Pancreas (tissue), 10 donors: ENCODE measurements around the gene TMIE. TPM values are rescaled to one million over a fixed set of nuclear protein-coding genes. Genes with fewer than 3 reads are reported as not detected.

Source experiments
- ATAC-seq, 4 donors: fragments of 200-7000 bp; cut with Tn5 transposase; one replicate each; pipeline versions ENCODE4 v1.8.0 to v1.9.1; 2020; ENCODE audit warnings: mild to moderate bottlenecking in 4 of 4, moderate library complexity in 4 of 4
- DNase-seq, 6 donors: peaks; one replicate each; pipeline ENCODE4 v3.0.0-alpha.2; 2020
- FAIRE-seq: peaks from 2 replicates; lab custom pipeline; 2012; peaks lifted over from hg19 to GRCh38; lab: Jason Lieb, UNC
- H3K27ac ChIP-seq, 4 donors: fragments of 200-600 bp; sonication (generic); 1 replicate in 3 of 4; 2 replicates in 1 of 4; pipeline versions ENCODE4 v1.5.0 to v1.8.0; 2020
- H3K27me3 ChIP-seq, 4 donors: fragments of 200-600 bp; one replicate each; pipeline ENCODE4 v1.8.0; 2021
- H3K36me3 ChIP-seq, 3 donors: fragments of 200-600 bp; sonication (generic) in 1 of 3; one replicate each; pipeline versions ENCODE4 v1.5.0 to v1.8.0; 2020 to 2021
- H3K4me1 ChIP-seq, 3 donors: fragments of 200-600 bp; one replicate each; pipeline ENCODE4 v1.8.0; 2021
- H3K4me3 ChIP-seq, 4 donors: fragments of 200-600 bp; sonication (generic) in 2 of 4; one replicate each; pipeline versions ENCODE4 v1.5.0 to v1.8.0; 2020 to 2021
- H3K9me3 ChIP-seq, 4 donors: fragments of 200-600 bp; one replicate each; pipeline ENCODE4 v1.8.0; 2021
- CTCF ChIP-seq, 4 donors: fragments of 200-600 bp; sonication (generic) in 3 of 4; IDR thresholded peaks; one replicate each; pipeline versions ENCODE4 v1.5.0 to v1.8.0; 2021; ENCODE audit warnings: antibody characterized with exemption in 4 of 4
- WGBS, 2 donors: extraction: QIAGEN DNeasy Blood & Tissue Kit; methylation state at CpG; one replicate each; pipeline ENCODE4 v1.1.7; 2013; 5-methylcytosine and 5-hydroxymethylcytosine counted together
- intact Hi-C, 3 donors: fragments of 100-400 bp; cut with DNase I; formaldehyde crosslinking; loops; one replicate each; pipeline versions ENCODE4 v1.11.1 to v1.14.2; 2022
- polyA plus RNA-seq, 2 donors: library from polyadenylated mRNA; stranded (reverse); fragments of 200-250 nt; gene quantifications; one replicate each; pipeline ENCODE4 v1.2.3, GENCODE V29; 2013
- total RNA-seq, 6 donors: library from RNA; stranded (reverse); fragmentation: NEBNext Ultra II Directional in 4 of 6; extraction: Animal tissue kit (Norgen Biotek cat#: 25700) in 4 of 6; gene quantifications; one replicate each; pipeline versions ENCODE4 v1.2.1 to v1.2.4, GENCODE V29; 2021 to 2023
- donor health status: healthy with polysubstance abuse.
- donor health status: DM: no; HTN: no; CAD: no; lungs with moderate emphysema.
- donor health status: DM: no; HTN: no; CAD: no.
- donor health status: control.
- donor health status: control.
- donor health status: Bipolar disorder and iron deficiency.
- donor health status: DM: yes; HTN: yes; CAD: no.
- donor health status: DM: no; HTN: no; CAD: no.
- donor health status: DM: no; HTN: no; CAD: no.
- donor health status: DM: yes; HTN: yes; CAD: no.

Gene TMIE
- total and polyA plus RNA-seq, 8 donors, result 0.08 to 0.52 (median 0.14) TPM; not detected in 1

DNA sequence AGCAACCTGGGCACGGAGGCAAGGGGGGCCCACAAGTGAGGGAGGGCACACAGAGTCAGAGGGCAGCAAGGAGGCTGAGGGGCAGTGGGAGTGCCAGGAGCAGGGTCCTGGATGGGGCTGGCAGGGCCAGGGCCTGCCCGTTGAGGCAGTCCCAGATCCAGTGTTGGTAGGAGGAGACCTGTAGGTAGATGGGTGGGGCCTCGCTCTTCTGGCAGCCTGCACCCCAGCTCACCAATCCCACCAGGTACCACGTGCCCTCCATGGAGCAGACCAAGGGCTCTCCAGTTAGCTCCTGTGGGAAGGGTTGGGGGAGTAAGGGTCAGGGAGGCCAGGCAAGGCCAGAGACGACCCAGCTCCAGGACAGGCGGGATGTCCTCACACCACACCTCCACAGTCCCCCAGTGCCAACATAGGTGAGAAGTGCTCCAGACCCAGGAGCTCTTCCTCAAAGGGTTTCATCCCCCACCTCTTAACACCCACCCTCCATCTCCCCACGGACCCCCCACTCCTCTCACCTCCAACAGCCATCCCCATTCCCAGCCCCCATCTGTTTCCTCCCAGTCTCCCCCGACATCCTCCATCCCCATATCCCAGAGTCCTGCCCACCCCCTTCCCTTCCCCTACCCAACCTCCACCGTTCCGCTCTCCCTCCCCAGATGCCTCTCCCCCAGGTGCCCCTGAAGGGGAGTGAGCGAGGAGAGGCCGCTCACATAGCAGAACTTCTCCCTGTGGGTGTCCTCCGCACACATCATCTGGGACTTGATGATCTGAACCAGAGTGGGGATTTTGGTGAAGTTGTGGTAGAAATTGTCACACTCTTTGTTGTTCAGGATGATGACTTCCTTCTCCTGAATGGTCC lies 11.2 kb downstream of the TMIE start:
- no peak for ATAC-seq
- intact Hi-C loops, result no loop called here
- Histone ChIP-seq H3K9me3 (no peaks in the 10 kb centered on the region), H3K27ac (no peak overlapping the region), H3K36me3 (no peaks in the 10 kb centered on the region), H3K4me3 (no peak overlapping the region), H3K27me3 (no peaks in the 10 kb centered on the region), H3K4me1 (no peaks in the 10 kb centered on the region)
- DNase-seq, result peak in 2 of 6 donors; percentile 1 to 46
- FAIRE-seq, result no peak
- 81 to 82% methylated on average over 13 of the region's 13 CpGs for whole genome bisulfite sequencing, 2 donors
- TF ChIP-seq CTCF (IDR thresholded peaks at IDR 0.05), result no peak

DNA sequence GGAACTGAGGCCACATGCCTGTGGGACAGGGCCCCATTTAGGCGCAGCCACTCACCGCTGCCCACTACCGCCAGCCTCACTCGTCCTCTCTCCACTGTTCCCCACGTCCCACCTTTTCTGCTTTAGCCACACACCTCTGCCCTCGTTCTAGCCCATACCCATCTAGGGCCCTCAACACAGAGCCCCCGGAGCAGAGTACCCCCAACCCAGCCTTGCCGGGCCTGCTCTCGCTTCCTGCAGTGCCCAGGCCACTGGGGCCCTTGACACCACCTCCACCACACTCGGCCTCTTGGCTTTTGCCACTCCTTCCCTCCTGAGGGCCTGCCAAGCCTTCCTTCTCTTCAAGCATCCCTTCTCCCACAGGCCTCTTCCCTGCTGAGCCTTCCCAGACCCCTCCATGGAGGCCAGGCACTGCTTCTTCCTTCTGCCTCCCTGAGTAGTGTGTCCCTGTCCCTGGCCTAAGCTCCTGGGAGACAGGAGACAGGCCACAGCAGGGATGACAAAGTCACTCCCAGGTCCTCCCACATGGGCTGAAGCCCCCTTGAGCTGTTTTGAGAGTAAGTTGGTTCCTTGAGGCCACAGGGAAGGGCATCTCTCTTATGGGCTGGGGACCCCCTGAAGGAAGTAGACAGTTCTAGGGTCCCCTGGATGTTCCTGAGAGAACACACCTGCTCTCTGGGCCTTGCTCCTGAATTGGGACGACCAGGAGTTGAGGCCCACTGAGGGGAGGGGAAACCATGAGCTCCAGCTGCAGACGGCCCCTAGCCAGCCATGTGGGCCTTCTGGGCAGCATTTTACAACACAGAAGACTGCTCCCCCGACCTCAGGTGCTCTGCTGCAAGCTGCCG lies 12.1 kb downstream of the TMIE start:
- WGBS, 2 donors, result 72 to 77% methylated on average over 14 of the region's 14 CpGs
- DNase-seq (peak in 2 of 6 donors; percentile 5 to 43), FAIRE-seq (no peak), ATAC-seq (no peak)
- no peak overlapping the region for H3K4me3 ChIP-seq
- no peaks in the 10 kb centered on the region for H3K36me3 ChIP-seq
- TF ChIP-seq CTCF (IDR thresholded peaks at IDR 0.05), result no peak
- H3K27ac ChIP-seq, result no peak overlapping the region
- intact Hi-C loops, result no loop called here
- no peaks in the 10 kb centered on the region for H3K9me3 ChIP-seq
- no peaks in the 10 kb centered on the region for H3K27me3 ChIP-seq
- H3K4me1 ChIP-seq, result no peaks in the 10 kb centered on the region

DNA sequence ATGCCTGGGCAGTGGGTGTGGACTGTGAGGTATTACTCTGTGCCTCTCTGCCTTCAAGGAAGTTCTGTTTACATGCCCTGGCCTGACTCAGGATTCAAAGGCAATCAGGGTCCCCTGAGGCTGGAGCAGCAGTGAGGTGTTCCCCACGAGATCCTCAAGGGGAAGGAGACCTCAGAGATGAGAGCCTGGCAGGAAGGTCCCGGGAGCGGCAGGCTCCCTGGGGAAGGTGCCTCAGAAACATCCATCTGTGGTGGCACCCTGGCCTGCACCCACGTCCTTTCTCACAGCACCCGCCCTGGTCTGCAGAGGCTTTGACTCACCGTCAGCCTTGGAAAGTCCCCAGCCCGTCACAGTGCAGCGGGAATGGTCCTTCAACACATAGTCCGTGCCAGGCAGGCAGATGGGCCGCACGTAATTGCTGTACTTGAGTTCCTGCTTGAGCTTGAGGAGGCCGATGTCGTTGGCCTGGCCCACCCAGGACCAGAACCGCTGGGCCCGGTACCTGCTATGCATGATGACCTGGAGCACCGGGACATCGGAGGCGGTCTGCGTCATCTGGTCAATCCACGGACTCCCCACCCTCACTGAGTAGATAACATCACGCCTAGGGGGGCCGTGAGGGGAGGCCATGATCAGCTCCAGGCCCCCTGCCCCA lies 12.8 kb downstream of the TMIE start:
- no peak for FAIRE-seq
- no peak overlapping the region for H3K4me3 ChIP-seq
- H3K36me3 ChIP-seq, result no peaks in the 10 kb centered on the region
- no peaks in the 10 kb centered on the region for H3K27me3 ChIP-seq
- peak in 3 of 4 donors; percentile 26 to 56 (median 52) for ATAC-seq
- H3K27ac ChIP-seq, result no peak overlapping the region
- peak in 1 of 6 donors; percentile 51 for DNase-seq
- no peak for TF ChIP-seq CTCF (IDR thresholded peaks at IDR 0.05)
- no peaks in the 10 kb centered on the region for H3K4me1 ChIP-seq
- H3K9me3 ChIP-seq, result no peaks in the 10 kb centered on the region
- intact Hi-C loops, result no loop called here
- 82 to 92% methylated on average over 22 of the region's 22 CpGs for WGBS, 2 donors

DNA sequence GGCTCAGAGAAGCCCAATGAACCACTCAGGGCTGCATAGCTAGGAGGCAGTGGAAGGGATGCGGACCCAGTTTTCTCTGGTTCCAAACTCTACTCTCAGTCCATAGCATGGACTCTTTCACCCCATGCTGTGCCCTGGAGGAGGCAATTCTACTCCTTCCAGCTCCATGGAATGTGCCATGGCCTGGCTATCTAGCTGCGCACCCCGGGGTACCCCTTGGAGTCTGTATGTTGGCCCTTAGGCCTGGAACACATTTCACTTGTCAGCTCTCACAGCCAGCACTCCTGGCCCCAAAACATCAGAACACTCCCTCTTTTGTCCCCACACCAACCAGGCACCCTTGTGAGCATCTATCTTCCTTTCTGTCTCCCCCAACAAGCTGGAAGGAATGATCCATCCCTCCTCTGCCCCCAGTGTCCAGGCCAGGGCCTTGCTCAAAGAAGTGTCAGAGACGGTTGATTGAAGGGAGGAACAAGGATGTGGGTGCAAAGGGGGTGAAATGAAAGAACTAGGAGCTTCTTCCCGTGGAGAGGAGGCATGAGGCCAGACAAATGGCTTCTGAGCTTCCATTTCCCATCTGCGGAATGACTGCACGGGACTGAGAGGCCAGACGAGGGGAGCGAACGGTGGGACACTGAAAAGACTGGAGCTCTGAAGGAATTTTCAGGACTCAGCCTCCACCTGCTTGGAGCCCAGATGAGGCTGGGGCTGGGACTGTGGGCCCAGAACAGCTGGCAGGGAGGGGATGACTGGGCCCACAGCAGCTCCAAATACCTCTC lies 13.7 kb downstream of the TMIE start:
- intact Hi-C loops, result no loop called here
- DNase-seq (peak in 1 of 6 donors; percentile 6), FAIRE-seq (no peak)

More for the DNA sequence above, 13.7 kb downstream of the TMIE start:
- no peaks in the 10 kb centered on the region for H3K36me3 ChIP-seq
- H3K4me3 ChIP-seq, result no peak overlapping the region
- ATAC-seq, result no peak
- H3K27ac ChIP-seq, result no peak overlapping the region
- 84 to 89% methylated on average over 10 of the region's 10 CpGs for WGBS, 2 donors
- no peaks in the 10 kb centered on the region for H3K9me3 ChIP-seq
- H3K27me3 ChIP-seq, result no peaks in the 10 kb centered on the region
- H3K4me1 ChIP-seq, result no peaks in the 10 kb centered on the region
- TF ChIP-seq CTCF (IDR thresholded peaks at IDR 0.05), result no peak
